ENCODE measurements around the gene DHRS4.
"Not testable (repeated sequence)": the region's sequence is repeated elsewhere in the genome, so short reads cannot be mapped to it uniquely, and the experiment has no call there.

The DHRS4 gene

DNA sequence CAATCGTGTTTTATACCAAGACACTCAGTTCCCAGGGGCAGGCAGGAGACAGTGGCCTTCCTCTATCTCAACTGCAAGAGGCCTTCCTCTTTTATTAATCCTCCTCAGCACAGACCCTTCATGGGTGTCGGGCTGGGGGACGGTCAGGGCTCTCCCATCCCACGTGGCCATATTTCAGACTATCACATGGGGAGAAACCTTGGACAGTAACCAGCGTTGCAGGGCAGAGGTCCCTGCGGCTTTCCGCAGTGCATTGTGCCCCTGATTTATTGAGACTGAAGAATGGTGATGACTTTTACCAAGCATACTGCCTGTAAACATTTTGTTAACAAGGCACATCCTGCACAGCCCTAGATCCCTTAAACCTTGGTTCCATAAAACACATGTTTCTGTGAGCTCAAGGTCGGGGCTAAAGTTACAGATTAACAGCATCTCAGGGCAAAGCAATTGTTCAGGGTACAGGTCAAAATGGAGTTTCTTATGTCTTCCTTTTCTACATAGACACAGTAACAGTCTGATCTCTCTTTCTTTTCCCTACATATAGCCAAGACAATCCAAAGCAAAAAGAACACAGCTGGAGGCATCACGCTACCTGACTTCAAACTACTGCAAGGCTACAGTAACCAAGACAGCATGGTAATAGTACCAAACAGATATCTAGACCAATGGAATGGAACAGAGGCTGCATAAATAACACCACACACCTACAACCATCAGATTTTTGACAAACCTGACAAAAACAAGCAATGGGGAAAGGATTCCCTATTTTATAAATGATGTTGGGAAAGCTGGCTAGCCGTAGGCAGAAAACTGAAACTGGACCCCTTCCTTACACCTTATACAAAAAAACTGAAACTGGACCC lies 28.6 kb downstream of the DHRS4 start:
- not testable (repeated sequence) for DNase-seq (ENCODE audit: low read depth in 2 of 3, low spot score in 1 of 3)

DNA sequence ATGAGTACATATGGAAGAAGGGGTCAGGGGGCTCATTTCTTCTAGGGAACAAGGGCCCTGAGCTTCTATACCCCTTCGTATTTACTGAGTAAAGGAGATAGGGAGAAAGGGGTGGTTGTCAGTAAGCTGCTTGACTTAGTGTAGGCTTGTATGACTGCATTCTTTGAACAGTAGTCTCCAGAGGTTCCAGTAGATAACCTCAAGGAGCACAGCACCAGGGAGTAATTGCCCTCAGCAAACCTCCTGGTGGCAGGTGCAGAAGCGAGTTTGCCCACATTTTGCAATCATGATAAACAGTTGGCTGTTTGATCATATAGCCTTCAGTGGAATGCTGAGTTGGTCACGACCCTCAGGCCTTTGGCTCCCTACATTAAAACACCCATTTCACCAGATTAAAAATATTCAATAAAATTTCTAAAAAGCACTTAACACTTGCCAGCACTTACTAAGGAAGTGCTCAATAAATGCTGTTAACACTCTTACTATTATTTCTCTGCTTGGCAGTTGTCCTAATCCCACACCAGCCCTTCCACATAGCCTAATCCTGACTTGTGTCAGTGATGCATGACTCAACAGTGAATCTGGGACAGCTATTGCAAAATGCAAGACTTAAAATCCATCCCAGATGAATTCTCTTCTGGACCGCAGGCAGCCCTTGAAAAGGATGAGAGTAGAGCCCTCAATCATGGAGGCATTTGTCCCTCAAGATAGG lies 31.5 kb downstream of the DHRS4 start:
- DNase-seq (ENCODE audit: low read depth in 2 of 3, low spot score in 1 of 3) = no peak

DNA sequence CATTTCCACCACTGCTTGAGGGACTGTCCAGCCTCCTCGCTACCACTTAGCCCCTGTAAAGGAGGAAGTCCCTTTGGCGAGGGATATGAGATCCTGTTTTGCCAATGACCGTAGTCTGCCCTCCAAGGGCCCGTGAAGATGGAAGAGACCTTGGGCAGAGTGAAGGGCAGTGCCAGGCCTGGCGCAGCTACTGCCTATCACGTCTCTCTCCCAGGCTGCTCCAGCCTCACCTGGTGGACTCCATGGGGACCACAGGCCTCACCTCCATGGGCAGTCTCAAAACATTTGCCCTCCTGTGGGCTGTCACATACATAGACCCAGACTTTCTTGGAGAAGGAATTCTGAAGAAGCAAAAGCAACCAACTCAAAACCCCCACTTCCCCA lies 34.6 kb downstream of the DHRS4 start:
- DNase-seq (ENCODE audit: low read depth in 2 of 3, low spot score in 1 of 3) = not testable (repeated sequence)

DNA sequence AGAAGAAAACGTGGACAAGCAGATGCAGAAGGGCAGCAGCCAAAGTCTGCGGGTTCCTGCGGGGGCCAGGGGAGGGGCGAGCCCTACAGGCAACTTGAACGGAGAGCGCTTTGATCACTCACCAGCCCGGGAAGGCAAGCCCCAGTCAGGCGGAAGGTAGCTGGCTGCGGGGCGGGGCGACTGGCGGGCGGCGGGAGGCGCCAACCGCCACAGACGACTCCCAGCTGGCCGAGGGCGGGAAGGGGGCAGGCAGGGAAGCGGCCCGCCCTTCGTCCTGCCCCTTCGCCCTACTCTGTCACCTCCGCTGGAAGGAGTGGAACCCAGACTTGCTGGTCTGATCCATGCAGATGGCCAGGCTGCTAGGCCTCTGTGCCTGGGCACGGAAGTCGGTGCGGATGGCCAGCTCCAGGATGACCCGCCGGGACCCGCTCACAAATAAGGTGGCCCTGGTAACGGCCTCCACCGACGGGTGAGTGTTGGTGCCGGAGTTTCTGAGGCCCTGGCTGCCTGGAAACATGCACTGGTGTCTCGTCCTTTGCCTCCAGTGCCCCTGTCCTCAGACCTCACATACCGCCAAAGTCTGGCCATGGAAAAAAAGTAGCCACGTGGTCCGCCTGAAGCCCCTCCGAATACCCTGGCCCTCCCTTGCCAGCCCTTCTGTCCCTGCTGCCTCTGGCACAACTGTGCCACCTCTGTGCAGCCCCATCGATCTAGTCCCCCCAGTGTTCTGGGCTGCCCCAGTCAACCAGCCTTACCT lies 35.2 kb downstream of the DHRS4 start, which contains the start of gene DHRS4L2:
Gene DHRS4L2 (plus strand): TSS at position 323 of the 757 bp plus-strand sequence. CDS start 19 bp downstream, at position 342.
- DNase-seq (ENCODE audit: low read depth in 2 of 3, low spot score in 1 of 3) = peak; percentile 68 to 84 (median 72)

DNA sequence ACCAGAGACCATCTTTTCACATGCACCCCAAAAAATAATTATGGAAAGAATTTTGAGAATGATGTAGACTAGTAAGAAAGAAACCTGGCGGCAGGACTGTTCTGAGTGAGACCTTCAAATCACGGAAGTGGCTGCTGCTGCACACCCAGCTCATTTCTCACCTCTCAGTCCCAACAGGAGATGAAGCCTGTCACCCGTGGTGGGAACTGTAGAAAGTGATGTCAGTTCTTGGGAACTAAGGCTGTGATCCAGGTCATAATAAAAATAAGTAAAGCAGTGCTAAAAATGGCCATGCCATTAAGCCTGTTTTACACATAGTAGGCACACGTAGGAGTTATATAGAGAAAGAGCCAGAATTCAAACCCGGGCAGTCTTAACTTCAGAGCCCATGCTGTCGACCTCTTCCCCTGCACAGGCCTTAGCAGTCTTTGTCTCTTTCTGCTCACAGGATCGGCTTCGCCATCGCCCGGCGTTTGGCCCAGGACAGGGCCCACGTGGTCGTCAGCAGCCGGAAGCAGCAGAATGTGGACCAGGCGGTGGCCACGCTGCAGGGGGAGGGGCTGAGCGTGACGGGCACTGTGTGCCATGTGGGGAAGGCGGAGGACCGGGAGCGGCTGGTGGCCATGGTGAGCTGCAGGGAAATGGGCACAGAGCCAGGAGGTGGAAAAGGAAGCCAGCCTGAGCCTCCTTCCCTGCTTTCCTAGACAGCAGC lies 36.3 kb downstream of the DHRS4 start:
- DNase-seq (ENCODE audit: low read depth in 2 of 3, low spot score in 1 of 3) = peak in 1 of 3 donors; percentile 12

DNA sequence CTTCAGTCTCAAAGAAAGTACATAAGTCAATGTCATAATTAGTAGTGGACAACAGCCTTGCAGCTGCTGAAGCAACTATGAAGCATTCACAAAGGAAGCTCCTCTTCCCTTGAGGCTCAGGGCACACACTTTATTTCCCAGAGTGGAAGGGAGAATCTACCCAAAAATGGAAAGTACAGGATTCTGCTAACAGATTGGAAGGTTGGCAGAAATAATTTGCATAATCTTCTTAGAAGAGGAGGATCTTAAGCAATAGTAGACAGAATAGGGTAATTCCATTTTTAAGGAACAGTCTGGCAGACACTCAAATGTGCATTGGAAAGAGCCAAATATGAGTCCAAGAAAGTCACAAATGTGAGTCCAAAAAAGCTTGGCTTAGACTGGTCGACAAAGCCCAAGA lies 37.4 kb downstream of the DHRS4 start:
- DNase-seq (ENCODE audit: low read depth in 2 of 3, low spot score in 1 of 3) = not testable (repeated sequence)

DNA sequence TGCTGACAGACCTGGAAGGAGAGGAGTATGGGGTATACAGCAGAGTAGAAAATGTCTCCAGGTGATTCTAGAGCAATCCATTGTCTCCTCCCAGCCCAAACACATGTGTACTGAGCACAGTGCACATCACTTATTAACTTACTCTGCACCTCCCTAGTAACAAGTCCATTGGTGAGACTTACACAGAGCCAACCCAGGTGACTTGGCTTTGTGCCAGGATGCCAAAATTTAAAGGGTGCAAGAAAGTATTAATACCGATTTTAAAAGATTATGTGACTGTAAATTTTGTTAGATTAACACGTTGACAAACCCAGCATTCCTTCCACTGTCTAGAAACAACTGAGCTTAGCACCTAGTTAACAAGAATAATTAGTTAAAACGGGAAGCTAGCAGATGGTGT lies 39.5 kb downstream of the DHRS4 start:
- DNase-seq (ENCODE audit: low read depth in 2 of 3, low spot score in 1 of 3) = not testable (repeated sequence)

DNA sequence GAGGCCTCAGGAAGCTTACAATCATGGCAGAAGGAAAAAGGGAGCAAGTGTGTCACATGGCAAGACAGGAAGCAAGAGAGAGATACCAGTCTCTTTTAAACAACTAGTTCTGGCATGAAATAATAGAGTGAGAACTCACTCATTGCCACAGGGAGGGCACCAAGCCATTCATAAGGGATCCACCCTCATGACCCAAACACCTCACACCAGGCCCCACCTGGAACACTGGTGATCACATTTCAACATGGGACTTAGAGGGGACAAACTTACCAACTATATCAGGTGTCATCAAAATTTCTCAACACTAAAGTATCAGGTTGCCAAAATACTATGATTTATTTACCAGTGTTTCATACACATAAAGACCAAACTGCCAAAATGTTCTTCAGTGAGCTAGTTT lies 42.4 kb downstream of the DHRS4 start:
- DNase-seq (ENCODE audit: low read depth in 2 of 3, low spot score in 1 of 3) = not testable (repeated sequence)

DNA sequence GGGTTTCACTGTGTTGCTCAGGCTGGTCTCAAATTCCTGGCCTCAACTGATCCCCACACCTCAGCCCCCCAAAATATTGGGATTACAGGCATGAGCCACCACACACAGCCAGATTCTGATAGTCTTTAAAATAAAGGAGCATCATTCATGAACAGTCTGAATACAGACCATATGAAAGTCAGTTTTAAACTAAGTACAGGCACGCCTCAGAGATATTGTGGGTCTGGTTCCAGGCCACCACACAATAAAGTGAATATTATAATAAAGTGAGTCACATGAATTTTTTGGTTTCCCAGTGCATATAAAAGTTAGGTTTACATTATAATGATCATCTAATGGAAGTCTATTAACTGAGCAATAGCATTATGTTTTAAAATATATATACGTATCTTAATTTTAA lies 43.3 kb downstream of the DHRS4 start:
- not testable (repeated sequence) for DNase-seq (ENCODE audit: low read depth in 2 of 3, low spot score in 1 of 3)

DNA sequence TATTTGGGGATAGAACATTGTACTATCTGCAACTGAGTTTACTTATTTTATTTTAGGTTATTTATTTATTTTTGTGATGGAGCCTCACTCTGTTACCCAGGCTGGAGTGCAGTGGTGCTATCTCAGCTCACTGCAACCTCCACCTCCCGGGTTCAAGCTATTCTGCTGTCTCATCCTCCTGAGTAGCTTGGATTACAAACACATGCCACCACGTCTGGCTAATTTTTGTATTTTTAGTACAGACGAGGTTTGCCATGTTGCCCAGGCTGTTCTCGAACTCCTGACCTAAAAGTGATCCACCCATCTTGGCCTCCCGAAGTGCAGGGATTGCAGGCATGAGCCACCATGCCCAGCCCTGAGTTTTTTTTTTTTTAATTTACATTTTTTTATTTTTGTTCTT lies 46.1 kb downstream of the DHRS4 start:
- not testable (repeated sequence) for DNase-seq (ENCODE audit: low read depth in 2 of 3, low spot score in 1 of 3)

DNA sequence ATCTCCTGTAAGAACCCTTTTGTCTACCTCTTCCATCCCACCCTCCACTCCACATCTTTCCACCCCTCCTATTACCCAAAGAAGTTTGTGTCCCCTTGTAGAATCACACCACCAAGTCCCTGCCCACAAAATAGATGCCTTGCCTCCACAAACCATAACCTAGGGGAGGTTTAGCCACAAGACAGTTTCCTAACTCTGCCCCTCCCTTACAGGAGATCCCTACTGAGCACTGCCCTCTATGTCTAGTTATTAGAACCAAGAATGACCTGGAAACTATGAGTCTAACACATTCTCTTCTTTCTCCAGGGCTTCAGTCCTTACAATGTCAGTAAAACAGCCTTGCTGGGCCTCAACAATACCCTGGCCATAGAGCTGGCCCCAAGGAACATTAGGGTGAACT lies 47.5 kb downstream of the DHRS4 start:
- not testable (repeated sequence) for DNase-seq (ENCODE audit: low read depth in 2 of 3, low spot score in 1 of 3)

DNA sequence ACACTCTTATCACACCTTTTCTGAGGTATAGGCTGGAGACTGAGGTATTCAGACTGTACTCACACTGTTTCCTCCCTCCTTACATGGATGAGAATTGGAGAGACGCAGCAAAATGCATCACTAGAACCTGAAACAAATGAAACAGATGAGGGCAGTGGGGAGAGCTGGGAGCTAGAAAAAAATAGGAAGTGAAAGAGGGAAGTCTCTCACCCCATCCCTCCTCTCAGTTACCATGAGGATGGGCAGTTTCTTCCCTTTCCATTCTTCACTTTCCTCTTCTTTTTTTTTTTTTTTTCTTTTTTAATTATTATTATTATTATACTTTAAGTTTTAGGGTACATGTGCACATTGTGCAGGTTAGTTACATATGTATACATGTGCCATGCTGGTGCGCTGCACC lies 48.1 kb downstream of the DHRS4 start:
- not testable (repeated sequence) for DNase-seq (ENCODE audit: low read depth in 2 of 3, low spot score in 1 of 3)

DNA sequence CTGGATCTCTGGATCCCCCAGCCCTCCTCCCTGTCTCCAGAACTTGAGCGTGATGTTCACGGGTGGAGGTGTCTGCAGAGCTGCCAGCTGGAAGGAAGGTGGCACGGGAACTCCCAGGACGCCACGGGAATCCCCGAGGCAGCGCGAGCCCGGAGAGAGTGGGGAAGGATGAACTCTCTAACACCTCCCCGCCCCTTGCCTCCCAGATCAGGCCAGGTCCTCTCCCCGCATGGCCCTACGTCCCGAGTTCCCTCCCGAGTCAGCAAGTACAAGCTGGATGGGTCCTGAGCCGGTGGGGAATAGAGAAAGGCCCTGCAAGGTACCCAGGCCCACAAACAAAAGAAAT lies 52.9 kb downstream of the DHRS4 start:
- not testable (repeated sequence) for DNase-seq (ENCODE audit: low read depth in 2 of 3, low spot score in 1 of 3)

DNA sequence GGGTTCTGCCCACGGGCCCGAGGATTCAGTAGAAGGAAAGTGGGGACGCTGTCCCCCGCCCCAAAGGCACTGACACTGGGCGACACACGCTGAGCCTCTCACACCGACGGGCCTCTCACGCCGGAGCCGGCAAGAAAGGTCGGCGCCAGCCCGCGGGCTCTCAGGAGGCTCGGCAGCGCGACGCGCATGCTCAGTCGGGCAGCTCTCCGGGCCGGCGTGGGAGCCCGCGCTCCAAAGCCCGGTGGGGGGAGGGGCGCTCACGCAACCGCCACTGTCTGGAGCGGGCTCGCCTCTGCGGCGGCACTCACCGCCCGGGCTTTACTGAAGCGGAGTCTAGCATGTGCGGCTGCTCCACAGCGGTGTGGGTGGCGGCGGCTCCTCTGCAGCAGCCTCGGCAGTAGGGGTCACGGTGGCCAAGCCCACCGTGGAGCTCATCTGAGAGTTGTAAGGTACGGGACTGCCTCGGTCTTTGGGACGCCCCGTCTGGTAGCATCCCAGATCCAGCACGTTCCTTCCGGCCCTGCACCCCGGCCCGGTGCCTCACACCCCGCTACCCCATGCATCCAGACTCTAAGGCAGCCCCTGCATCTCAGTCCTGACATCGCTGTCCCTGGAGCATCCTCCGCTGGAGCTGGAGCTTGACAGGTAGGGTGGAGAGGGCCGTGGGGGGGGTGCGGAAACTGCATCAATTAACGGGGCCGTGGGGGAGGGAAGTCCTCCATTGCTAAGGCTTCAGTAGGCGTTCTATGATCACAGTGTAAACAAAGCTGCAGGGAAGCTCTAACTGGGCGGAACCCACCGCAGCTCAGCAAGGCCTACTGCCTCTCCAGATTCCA lies 53.5 kb downstream of the DHRS4 start:
- DNase-seq (ENCODE audit: low read depth in 2 of 3, low spot score in 1 of 3) = peak in 2 of 3 donors; percentile 55 to 58

DNA sequence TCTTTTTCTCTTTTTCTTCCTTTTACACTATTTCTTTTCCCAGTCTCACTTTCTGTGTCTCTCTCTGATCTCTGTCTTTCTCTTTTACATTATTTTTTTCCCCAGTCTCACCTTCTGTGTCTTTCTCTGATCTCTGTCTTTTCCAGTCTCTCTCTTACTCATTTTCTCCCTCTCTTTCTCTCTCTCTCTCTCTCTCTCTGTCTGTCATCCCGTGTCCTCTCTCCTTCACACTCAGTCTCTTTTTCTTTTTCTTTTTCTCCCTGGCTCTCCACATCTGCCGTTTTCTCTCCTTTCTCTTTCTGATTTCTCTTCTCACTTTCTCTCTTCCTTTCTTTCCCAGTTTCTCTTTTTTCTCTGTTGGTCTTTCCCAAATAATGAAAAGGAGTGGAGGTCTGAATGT lies 57.5 kb downstream of the DHRS4 start:
- DNase-seq (ENCODE audit: low read depth in 2 of 3, low spot score in 1 of 3) = no peak

DNA sequence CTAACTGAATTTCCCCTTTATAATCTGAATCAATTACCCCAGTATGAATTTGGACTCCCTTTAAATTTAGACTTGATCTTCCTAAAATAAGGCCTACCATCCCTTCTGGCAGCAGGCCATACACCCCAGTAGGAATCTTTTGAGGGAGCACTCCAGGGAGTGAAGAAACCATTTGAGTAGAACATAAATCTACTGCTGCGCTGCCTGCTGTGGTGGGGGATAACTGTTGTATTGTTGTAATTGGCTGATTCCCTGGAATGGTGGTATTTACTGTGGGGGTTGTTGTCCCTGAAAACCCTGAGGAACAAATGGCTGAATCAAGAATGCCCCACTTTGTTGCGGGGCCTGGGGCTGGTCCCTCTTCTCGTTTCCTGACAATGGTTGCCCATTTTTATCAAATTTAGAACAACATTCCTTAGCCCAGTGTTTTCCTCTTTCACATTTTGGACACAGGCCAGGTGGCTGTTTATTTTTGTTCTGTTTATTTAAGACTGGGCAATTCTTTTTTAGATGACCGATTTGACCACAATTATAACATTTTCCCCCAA lies 59.2 kb downstream of the DHRS4 start:
- DNase-seq (ENCODE audit: low read depth in 2 of 3, low spot score in 1 of 3) = not testable (repeated sequence)

DNA sequence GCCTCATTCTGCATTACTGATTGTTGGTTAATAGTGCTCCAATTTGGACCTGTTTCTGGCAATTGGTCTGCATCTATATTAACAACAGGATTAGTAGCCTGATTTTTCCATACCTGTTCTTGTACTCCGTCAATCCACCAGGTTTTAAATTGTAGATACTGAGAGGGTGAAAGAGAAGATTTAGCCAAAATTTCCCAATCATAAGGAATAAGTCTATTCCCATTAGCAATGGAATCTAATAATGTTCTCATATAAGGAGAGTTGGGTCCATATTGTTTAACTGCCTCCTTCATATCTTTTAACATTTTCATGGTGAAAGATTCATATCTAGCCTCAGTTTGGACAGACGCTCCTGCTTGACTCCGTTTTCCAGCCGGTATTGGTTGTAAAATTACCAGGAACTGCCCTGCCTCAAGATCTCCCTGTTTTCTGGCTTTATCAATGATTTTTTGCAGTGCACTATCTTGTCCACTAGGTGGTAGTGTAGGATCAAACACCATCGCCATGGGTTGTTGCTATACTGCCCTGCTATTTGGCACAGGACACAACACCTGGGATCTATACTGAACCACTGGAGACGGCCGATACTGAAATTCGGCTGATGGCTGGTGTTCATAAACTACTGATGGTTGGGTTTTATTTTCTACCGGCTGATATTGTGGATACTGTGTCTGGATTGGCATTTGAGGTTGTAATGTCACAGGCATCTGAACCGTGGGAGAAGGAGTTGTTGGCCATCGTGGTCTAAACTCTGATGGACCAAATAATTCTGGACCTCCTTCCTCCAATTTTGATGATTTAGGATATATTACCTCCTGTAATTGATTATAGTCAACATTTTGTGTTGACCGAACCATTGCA lies 60.3 kb downstream of the DHRS4 start:
- DNase-seq (ENCODE audit: low read depth in 2 of 3, low spot score in 1 of 3) = peak in 1 of 3 donors; percentile 60

DNA sequence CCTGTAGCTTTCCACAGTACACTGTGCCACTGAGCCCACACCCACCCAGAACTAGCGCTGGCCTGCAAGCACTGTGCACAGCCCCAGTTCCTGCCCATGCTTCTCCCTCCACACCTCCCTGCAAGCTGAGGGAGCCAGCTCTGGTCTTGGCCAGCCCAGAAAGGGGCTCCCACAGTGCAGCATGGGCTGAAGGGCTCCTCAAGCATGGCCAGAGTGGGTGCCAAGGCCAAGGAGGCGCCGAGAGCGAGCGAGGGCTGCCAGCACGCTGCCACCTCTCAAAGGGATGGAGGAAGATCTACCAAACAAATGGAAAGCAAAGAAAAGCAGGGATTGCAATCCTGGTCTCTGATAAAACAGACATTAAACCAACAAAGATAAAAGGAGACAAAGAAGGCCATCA lies 62.2 kb downstream of the DHRS4 start:
- not testable (repeated sequence) for DNase-seq (ENCODE audit: low read depth in 2 of 3, low spot score in 1 of 3)
